KOPT-K1 (cell line): ENCODE data around the gene NKX1-2.

Experiments used
- H3K27ac ChIP-seq: fragments of 200-600 bp; sonication (generic); 2 replicates; pipeline ENCODE4 v1.5.1; 2016; ENCODE audit warnings: antibody characterized with exemption, mild to moderate bottlenecking, low read depth, low read length; ENCODE audit not compliant: poor library complexity, severe bottlenecking
- H3K36me3 ChIP-seq: fragments of 200-600 bp; sonication (generic); 2 replicates; pipeline ENCODE4 v1.5.1; 2017; ENCODE audit warnings: antibody characterized with exemption, mild to moderate bottlenecking, low read length, moderate library complexity; ENCODE audit not compliant: insufficient read depth
- H3K9me3 ChIP-seq: fragments of 200-600 bp; sonication (generic); 2 replicates; pipeline ENCODE4 v1.5.1; 2017; ENCODE audit warnings: antibody characterized with exemption, low read length, mild to moderate bottlenecking; ENCODE audit not compliant: insufficient read depth, poor library complexity, severe bottlenecking

Gene NKX1-2

GRCh38 chr10:124482236-124482800 is 32.5 kb upstream of the NKX1-2 start:
- Histone ChIP-seq H3K36me3 (no peaks in the 10 kb centered on the region), H3K27ac (no peak overlapping the region), H3K9me3 (peaks cover 10% of the 10 kb centered on the region)

DNA sequence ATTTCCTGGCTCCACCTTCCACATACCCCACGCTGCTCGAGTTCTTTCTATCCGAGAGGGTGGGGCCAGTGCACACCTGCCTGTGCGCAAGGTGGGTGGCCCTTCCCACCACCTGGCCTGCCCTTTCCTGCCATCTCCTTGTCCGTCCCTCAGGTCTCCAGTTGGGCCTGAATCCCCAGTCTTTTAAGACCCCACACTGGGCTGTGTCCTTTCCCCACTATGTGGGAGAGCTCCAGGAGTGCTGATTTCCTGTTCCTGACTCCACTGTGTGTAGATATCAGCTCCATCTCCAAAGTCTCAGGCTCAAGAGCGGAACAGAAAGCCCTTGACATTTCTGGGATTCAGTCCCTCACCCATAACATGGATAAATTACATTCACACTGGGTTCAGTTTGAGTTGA is 31.9 kb upstream of the NKX1-2 start:
- no peak overlapping the region for H3K27ac ChIP-seq
- peaks cover 4% of the 10 kb centered on the region for H3K9me3 ChIP-seq
- H3K36me3 ChIP-seq: no peaks in the 10 kb centered on the region

DNA sequence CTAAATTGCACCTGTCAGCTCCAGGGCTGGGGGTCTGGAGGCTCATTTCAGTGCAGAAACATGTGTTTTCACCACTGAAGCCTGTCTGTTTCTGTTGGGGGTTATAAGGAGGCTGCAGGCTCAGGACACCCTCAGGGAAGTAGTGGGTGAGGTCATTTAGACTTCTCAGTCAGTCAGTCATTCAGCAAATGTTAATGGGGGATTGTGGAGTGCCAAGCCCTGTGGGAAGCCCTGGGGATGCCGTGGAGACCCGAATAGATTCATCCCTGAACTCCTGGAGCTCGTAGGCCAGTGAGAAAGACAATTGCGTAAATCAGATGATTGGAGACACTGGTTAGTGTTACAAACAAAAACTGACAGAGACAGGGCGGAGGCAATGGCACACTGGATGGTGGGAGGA is 31.0 kb upstream of the NKX1-2 start:
- Histone ChIP-seq H3K27ac (no peak overlapping the region), H3K9me3 (no peaks in the 10 kb centered on the region), H3K36me3 (no peaks in the 10 kb centered on the region)

GRCh38 chr10:124478515-124478914 is 28.7 kb upstream of the NKX1-2 start:
- H3K27ac ChIP-seq: no peak overlapping the region
- no peaks in the 10 kb centered on the region for H3K36me3 ChIP-seq
- no peaks in the 10 kb centered on the region for H3K9me3 ChIP-seq

DNA sequence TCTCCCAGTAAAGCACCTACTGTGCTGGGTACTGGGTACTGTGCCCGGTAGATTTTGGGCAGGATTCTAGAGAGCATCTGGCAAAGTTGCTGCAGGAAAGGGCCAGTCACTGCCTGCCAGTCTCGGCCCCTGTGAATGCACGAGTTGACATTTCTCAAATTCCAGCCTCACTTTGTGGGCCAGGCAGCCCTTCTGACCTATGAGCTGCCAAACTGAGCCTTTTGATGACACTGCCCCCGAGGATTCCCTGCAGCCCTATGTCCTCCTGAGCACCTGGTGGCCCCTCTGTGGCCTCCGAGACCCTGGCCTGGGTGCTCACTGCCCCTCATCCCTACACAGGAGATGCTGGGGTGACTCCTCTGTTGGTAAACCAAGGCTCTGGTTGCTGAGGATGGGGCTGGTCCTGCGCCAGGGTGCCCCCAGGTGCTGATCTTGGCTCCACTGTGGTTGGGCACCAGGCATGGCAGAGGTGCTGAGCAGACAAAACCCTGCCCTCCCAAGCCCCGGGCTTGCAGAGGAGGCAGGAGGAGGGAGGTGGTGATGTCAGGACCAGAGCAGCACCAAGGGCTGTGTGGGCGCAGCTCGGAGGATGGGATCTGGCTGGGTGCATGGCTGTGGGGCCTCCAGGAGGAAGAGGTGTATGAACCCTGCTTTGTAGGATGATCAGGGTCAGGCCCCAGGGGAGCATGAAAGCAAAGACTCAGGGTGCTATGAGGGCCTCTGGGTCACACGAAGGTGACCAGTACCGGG is 28.0 kb upstream of the NKX1-2 start:
- Histone ChIP-seq H3K36me3 (no peaks in the 10 kb centered on the region), H3K27ac (no peak overlapping the region), H3K9me3 (no peaks in the 10 kb centered on the region)

- H3K27ac ChIP-seq: no peak overlapping the region
- H3K36me3 ChIP-seq: no peaks in the 10 kb centered on the region
- H3K9me3 ChIP-seq: no peaks in the 10 kb centered on the region
Measured at GRCh38 chr10:124476043-124476725, 26.3 kb upstream of the NKX1-2 start.

- Histone ChIP-seq H3K27ac (no peak overlapping the region), H3K36me3 (no peaks in the 10 kb centered on the region), H3K9me3 (no peaks in the 10 kb centered on the region)
Measured at GRCh38 chr10:124474514-124475070, 24.8 kb upstream of the NKX1-2 start.

- no peak overlapping the region for H3K27ac ChIP-seq
- no peaks in the 10 kb centered on the region for H3K36me3 ChIP-seq
- no peaks in the 10 kb centered on the region for H3K9me3 ChIP-seq
Measured at GRCh38 chr10:124473070-124473469, 23.2 kb upstream of the NKX1-2 start.

DNA sequence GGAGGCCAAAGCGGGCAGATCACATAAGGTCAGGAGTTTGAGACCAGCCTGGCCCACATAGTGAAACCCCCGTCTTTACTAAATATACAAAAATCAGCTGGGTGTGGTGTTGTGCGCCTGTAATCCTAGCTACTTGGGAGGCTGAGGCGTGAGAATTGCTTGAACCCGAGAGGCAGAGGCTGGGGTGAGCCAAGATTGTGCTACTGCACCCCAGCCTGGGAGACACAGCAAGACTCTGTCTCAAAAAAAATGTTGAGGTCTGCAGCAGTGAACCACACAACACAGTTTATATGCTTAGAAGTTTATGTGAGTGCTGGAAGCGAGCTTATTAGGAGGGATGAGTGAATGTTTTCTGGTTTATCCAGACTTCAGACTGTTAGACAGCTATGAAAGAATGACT is 22.2 kb upstream of the NKX1-2 start:
- Histone ChIP-seq H3K9me3 (no peaks in the 10 kb centered on the region), H3K27ac (no peak overlapping the region), H3K36me3 (no peaks in the 10 kb centered on the region)

- H3K36me3 ChIP-seq: no peaks in the 10 kb centered on the region
- no peaks in the 10 kb centered on the region for H3K9me3 ChIP-seq
- H3K27ac ChIP-seq: no peak overlapping the region
Measured at GRCh38 chr10:124470544-124471434, 21.0 kb upstream of the NKX1-2 start.

DNA sequence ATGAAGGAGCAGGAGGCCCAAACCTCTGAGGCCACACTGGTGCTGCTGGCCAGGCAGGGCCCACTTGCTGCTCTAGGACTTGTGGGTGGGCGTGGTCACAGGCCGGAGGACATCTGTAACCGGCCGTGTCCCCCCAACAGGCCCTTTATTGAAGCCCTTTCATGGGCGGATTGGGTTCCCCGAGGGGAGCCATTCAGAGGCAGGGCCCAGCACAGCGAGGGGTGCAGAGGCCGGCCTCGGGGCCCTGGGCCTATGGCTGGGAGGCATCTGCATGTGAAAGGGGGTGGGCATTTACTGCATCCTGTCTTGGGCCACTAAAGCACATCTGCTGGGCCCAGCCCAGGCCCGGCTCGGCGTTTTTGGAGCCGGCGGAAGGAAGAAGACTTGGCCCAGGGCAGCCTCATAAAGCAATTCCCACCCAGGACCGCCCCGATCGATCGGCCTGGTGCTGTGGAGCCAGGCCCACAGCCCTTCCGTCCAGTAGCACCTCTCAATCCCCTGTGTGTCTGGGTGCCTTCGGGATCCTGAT is 20.2 kb upstream of the NKX1-2 start:
- Histone ChIP-seq H3K9me3 (no peaks in the 10 kb centered on the region), H3K27ac (no peak overlapping the region), H3K36me3 (no peaks in the 10 kb centered on the region)

GRCh38 chr10:124468624-124469023 is 18.8 kb upstream of the NKX1-2 start:
- H3K36me3 ChIP-seq: no peaks in the 10 kb centered on the region
- no peaks in the 10 kb centered on the region for H3K9me3 ChIP-seq
- H3K27ac ChIP-seq: no peak overlapping the region

GRCh38 chr10:124467165-124467564 is 17.3 kb upstream of the NKX1-2 start:
- no peaks in the 10 kb centered on the region for H3K9me3 ChIP-seq
- H3K36me3 ChIP-seq: no peaks in the 10 kb centered on the region
- no peak overlapping the region for H3K27ac ChIP-seq

DNA sequence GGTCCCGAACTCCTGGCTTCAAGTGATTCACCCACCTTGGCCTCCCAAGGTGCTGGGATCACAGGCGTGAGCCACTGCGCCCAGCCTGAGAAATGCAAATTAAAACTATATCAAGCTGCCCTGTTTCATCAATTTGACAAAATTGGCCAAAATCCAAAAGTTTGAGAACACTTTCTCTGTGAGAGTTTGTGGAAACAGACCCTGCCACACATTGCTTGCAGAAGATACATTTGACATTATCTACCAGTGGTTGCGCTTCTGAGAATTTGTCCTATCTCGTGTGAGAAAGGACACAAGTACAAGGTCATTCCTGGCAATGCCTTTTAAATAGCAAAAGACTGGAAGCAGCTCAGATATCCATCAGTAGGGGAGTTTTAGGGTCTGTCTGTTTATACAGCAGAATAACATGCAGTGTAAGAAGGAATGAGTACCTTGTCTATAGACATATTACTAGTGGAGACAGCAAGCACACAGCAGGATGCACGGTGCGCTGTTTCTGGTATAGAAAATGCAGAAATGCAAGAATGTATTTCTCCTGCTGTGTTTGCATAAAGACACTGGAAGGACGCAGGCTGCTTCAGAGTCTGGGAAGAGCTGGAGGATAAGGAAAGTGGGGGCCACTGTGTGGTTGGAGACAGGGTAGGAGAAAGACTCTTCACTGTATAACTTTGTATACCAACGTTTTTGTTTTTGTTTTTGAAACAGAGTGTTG is 16.1 kb upstream of the NKX1-2 start:
- Histone ChIP-seq H3K27ac (no peak overlapping the region), H3K36me3 (no peaks in the 10 kb centered on the region), H3K9me3 (no peaks in the 10 kb centered on the region)
